HG02678 (cell line): Measurements from ENCODE around the gene LINC00237.

ENCODE experiments used
- ATAC-seq: cut with Tn5 transposase; IDR thresholded peaks from one replicate; pipeline ENCODE4 v1.9.1; 2021; ENCODE audit warnings: mild to moderate bottlenecking, moderate library complexity; ENCODE audit not compliant: unreplicated experiment

The LINC00237 gene

DNA sequence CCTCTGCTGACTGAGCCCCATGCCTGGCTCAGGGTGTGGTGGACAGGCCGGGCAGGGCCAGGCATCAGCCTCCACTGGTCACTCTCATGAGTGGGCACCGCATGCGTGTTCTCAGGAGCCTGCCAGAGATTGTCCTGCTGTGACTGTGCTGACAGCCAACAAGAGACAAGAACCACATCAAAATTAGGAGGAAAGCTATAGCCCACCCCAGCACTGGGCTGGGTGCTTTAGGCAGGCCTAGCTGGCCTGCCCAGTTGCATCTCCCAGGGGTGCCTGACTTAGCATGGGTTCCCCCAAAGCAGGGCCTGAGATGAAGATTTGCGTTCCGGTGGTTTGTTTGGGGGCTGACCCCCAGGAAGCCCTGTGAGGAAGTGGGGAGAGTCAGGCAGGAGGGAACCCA, 53.9 kb downstream of the LINC00237 start:
- ATAC-seq = no peak

DNA sequence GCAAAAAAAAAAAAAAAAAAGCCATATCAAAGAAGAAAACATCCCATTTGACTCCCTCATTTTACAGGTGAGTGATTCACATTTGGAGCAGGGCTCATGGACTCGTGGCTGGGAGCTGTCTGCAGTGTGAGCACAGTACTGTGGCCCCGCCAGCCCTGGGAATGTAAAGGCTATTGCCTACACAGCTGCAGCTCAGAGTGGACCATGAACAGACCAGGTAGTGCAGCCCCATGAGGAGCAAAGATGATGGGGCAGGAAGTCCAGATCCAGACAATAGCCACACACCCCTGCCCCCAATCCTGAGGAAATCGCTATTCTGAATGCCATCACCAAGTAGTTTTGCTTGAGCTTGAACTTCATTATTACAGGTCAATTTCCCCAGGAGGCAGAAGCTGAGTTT, 55.4 kb downstream of the LINC00237 start:
- ATAC-seq = no peak

DNA sequence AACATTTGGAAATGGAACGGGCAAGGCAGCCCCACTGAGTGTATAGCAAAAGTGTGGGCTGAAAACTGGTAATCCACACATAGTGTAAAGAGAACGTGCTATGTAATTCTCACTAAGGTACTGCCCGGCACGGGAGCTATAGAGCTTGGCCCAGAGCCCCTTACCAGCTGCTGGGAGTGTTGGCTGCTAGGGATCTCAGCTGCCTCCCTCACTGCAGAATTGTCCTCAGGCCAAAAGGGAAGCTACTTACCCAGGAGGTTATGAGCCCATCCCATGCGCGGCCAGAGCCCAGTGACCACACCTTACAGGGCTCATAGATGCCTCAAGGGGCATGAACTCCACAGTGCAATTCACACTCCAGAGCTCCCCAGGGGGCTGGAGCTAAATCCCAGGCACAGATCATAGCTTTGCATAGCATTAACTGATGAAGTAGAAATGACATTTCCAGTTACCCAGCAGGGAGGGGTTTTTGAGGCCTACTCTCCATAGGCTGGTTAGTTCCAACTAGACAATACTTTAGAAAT, 56.8 kb downstream of the LINC00237 start:
- ATAC-seq = no peak

DNA sequence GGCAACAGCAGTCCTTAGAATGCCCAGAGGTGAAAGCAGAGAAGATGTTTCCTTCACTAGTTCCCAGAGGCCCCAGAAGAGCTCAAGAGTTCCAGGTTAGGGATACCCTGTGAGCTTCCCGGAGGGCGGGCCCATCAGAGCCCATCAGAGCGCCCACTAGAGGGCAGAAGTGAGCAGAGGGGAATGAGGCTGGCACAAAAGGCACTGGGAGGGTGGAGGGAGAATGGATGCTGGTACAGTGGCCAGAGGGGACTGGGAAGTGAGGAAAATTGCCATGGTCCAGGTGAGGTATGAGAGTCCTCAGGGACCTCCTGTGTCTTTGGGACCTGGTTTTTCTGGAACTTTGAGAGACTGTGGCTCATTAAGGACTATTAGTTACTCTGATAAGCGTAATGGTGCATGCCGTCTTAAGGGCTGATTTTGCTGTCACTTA, 57.3 kb downstream of the LINC00237 start:
- no peak for ATAC-seq

DNA sequence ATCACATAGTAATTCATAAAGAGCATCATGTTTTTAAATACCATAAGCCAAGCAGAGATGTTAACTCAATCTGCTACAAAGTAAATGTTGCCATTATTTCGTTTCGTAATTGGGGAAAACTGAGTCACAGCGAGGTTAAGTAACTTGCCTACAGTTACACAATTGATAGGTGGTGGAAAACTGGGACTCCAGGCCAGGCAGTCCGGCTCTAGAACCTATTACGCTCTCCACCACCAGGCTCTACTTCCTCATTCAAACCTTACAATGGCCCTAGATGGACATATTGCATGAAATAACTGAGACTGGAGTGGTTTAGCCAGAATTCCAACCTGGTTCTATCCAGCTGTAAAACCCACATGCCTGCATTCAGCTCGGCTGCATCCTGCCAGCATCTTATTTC, 58.2 kb downstream of the LINC00237 start:
- ATAC-seq = no peak

DNA sequence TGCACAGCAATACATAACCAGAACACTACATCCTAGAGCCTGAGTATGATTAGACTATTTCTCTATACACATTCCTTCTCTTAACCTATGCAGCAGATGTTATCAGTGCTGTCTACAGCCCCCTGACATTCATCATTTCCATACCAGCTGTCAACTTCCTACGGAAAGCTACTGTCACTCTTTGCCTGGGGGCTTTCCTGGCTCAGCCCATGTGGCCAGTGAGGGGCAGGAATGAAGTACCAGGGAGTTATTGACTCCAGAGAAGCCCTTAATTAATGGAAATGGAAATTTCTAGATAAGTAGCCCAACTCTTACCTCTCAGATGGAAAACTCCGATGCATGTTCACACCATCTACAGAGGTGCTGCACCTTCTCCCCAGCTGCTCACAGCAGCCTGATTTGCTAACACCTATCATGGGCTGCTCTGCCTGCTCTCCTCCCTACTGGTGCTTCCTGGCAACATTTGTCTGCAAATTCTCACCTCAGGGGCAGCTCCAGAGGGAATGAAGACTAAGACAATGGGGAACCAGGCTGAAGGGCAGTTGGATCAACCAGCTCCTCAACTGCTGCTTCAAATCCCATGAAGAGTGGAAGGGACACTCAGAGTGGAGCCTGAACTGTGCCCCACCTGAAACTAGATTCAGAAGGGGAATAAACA, 59.6 kb downstream of the LINC00237 start:
- ATAC-seq = no peak
